Tibial artery (tissue), 4 donors: ENCODE data around the gene SLU7.

Source experiments
- DNase-seq, 2 donors: peaks; one replicate each; pipeline ENCODE4 v3.0.0-alpha.2; 2019
- H3K27ac ChIP-seq, 2 donors: fragments of 200-600 bp; sonication (generic) in 1 of 2; 1 replicate in 1 of 2; 2 replicates in 1 of 2; pipeline ENCODE4 v1.5.1; 2018 to 2019; ENCODE audit warnings: mild to moderate bottlenecking in 1 of 2
- H3K27me3 ChIP-seq, 2 donors: fragments of 200-600 bp; sonication (generic) in 1 of 2; one replicate each; pipeline versions ENCODE4 v1.5.1 to v1.6.0; 2016 to 2019
- H3K36me3 ChIP-seq, 3 donors: fragments of 200-600 bp; sonication (generic) in 2 of 3; one replicate each; pipeline ENCODE4 v1.5.1; 2016 to 2019; ENCODE audit warnings: mild to moderate bottlenecking in 2 of 3
- H3K4me1 ChIP-seq, 4 donors: fragments of 200-600 bp; sonication (generic) in 2 of 4; 1 replicate in 3 of 4; 2 replicates in 1 of 4; pipeline ENCODE4 v1.5.1; 2016 to 2019
- H3K4me3 ChIP-seq, 2 donors: fragments of 200-600 bp; sonication (generic) in 1 of 2; 1 replicate in 1 of 2; 2 replicates in 1 of 2; pipeline ENCODE4 v1.5.1; 2018 to 2019; ENCODE audit warnings: mild to moderate bottlenecking in 2 of 2
- H3K9me3 ChIP-seq, 3 donors: fragments of 200-600 bp; sonication (generic) in 1 of 3; one replicate each; pipeline ENCODE4 v1.5.1; 2016 to 2019
- intact Hi-C: fragments of 100-400 bp; cut with DNase I; formaldehyde crosslinking; loops from one replicate; pipeline ENCODE4 v1.15.0; 2023; ENCODE audit warnings: low total_unique reads
- TF ChIP-seq, protein P1 (sequence below), 2 experiments: fragments of 200-600 bp in 1 of 2; fragments of 450-650 bp in 1 of 2; IDR thresholded peaks; one replicate each; pipeline ENCODE4 v1.5.1; 2017 to 2019; ENCODE audit warnings: antibody characterized with exemption in 2 of 2, mild to moderate bottlenecking in 1 of 2, moderate library complexity in 1 of 2

The SLU7 gene

DNA sequence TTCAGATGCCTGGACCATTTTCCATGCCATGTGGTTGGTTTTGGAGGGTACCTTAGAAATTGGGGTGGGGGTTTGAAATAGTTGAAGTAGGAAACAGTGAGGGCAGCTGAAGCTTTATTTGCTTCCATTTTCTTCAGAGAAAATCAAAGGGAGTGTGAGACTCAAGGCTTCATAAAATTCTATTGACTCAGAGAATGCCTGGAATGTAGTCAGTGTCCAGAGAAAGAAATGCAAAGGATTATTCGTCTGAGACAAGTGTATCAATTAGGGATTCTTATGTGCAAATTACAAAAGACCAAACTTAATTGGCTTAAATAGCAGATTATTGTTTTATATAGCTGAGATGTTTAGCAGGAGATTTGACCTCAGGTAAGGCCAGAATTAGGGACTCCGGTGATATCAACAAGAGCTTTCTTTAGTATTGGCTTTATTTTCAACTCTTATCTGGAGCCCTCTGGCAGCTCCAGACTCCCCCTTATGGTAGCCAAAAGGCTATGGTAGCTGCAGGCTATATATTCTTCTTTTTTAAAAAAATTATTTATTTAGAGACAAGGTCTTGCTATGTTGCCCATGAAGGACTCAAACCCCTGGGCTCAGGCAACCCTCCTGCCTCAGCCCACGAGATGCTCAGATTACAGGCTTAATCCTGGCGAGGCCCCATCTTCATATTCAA lies 41.6 kb upstream of the SLU7 start:
- TF ChIP-seq, protein P1, sequence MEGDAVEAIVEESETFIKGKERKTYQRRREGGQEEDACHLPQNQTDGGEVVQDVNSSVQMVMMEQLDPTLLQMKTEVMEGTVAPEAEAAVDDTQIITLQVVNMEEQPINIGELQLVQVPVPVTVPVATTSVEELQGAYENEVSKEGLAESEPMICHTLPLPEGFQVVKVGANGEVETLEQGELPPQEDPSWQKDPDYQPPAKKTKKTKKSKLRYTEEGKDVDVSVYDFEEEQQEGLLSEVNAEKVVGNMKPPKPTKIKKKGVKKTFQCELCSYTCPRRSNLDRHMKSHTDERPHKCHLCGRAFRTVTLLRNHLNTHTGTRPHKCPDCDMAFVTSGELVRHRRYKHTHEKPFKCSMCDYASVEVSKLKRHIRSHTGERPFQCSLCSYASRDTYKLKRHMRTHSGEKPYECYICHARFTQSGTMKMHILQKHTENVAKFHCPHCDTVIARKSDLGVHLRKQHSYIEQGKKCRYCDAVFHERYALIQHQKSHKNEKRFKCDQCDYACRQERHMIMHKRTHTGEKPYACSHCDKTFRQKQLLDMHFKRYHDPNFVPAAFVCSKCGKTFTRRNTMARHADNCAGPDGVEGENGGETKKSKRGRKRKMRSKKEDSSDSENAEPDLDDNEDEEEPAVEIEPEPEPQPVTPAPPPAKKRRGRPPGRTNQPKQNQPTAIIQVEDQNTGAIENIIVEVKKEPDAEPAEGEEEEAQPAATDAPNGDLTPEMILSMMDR (IDR thresholded peaks at IDR 0.05) = no peak
- Histone ChIP-seq H3K27ac (no peak overlapping the region), H3K9me3 (no peaks in the 10 kb centered on the region), H3K36me3 (no peaks in the 10 kb centered on the region), H3K27me3 (peaks cover 0 to 4% of the 10 kb centered on the region in 2 donors), H3K4me1 (no peaks in the 10 kb centered on the region), H3K4me3 (no peak overlapping the region)
- intact Hi-C loops = no loop called here
- no peak for DNase-seq

DNA sequence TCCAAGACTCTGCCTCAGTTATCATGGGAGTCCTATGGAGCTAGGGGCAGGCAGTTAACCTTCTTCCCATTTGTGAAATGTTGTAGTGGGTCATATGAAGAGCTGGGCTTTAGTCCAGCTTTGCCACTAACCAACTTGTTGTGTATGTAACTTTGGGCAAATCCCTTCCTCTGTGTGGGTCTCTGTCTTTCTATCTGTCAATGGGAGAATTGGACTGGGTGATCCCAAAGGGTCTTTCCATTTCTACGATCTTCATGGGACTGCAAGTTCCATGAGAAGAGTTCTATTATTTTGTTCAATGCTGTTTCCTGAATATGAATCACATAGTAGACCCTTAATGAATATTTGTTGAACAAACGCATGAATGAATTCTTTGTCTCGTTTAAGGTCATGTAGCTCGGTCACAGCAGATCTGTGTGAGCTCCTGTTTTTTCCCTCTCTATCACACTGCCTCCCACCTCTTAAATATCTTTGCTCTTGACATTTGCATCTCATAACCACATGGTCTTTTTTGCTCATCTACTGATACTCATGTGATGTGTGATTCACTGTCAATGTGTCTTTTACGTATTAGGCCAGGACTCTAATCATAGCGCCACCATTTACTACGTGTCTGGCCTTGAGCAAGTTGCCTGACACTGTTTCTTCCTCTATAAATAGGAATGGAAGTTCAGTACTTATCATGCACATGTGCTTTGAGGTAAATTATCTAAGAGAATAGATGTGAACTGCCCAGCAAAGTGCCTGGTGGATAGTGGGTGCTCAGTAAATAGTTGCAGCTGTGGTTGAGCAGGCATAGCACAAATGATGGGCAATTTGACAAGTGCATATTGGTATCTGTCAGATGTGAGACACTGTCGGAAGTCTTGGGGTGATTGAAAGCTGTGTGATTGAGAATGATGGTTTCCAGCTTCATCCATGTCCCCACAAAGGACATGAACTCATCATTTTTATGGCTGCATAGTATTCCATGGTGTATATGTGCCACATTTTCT lies 40.2 kb upstream of the SLU7 start:
- Histone ChIP-seq H3K9me3 (no peaks in the 10 kb centered on the region), H3K27me3 (peaks cover 0 to 4% of the 10 kb centered on the region in 2 donors), H3K27ac (no peak overlapping the region), H3K36me3 (no peaks in the 10 kb centered on the region), H3K4me3 (no peak overlapping the region), H3K4me1 (no peaks in the 10 kb centered on the region)
- intact Hi-C loops = no loop called here
- TF ChIP-seq, protein P1 (IDR thresholded peaks at IDR 0.05) = no peak
- no peak for DNase-seq

DNA sequence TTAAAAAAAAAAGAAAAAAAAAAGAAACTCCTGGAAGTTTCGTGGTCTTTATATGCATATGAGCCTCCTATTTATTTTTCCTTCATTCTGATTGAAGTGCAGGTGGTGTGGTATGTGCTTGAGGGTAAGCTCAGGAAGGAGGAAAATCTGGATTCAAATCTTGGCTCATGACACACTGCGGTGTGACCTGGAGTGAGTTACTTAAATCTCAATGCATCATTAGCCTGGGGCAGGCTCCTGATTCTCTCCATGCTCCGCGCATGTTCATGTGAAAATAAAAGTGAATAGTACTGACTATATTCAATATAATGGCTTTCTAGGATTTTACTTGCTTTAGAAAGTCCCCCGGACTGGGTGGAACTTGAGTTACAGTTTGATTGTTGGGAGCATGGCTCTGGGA lies 38.4 kb upstream of the SLU7 start:
- no peaks in the 10 kb centered on the region for H3K9me3 ChIP-seq
- H3K27ac ChIP-seq = no peak overlapping the region
- H3K4me3 ChIP-seq = no peak overlapping the region
- intact Hi-C loops = no loop called here
- no peaks in the 10 kb centered on the region for H3K36me3 ChIP-seq
- H3K4me1 ChIP-seq = no peaks in the 10 kb centered on the region
- H3K27me3 ChIP-seq = peaks cover 0 to 4% of the 10 kb centered on the region in 2 donors
- no peak for DNase-seq
- TF ChIP-seq, protein P1 (IDR thresholded peaks at IDR 0.05) = no peak

DNA sequence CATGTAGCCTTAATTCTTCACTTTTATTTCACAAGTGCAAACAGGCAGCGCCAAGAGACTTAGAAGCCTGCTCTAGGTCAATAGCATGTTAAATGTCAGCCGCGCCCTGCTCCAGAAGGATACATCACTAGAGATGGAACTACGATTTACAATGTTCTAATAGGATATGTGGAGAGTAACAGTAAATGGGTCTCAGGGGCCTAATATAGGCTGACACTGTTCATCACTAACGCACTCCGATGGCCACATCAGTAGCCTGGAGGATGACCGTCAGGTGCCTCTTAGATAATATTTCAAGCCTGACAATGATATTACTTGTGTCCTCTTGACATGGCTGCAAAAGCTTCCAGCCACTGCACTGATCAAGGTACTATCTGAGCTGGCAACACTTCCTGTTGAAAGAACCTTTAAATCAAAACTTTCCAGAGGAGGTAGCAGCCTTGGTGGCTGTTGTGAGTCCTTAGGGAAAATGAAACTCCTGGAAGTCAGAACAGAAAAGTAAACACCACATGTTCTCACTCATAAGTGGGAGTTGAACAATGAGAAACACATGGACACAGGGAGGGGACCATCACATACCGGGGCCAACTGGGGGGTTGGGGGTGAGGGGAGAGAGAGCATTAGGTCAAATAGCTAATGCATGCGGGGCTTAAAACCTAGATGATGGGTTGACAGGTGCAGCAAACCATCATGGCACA lies 37.7 kb upstream of the SLU7 start:
- no peak for DNase-seq

DNA sequence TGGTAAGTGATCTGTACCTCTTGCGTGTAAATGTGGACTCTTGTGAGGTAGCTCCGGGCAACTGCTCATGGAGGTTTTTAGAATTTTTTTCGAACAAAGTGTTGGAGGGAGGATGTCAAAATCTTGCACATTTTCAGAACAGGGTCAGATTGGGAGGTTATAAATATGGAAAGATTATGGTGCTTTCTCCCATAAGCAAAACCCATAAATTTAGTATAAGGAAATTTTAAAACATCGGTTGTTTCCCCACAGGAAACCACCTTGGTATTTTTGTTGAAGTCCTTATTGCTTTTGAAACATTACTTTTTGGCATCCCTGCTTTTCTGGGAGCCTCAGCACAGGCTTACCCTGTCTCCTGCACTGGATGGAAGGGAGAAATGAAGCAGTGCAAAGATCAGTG lies 36.7 kb upstream of the SLU7 start:
- TF ChIP-seq, protein P1 (IDR thresholded peaks at IDR 0.05) = no peak
- Histone ChIP-seq H3K27me3 (peaks cover 0 to 4% of the 10 kb centered on the region in 2 donors), H3K4me1 (no peaks in the 10 kb centered on the region), H3K4me3 (no peak overlapping the region), H3K9me3 (no peaks in the 10 kb centered on the region), H3K36me3 (no peaks in the 10 kb centered on the region), H3K27ac (no peak overlapping the region)
- intact Hi-C loops = no loop called here
- DNase-seq = no peak

More for the DNA sequence above, 37.7 kb upstream of the SLU7 start:
- Histone ChIP-seq H3K27me3 (peaks cover 0 to 4% of the 10 kb centered on the region in 2 donors), H3K27ac (no peak overlapping the region), H3K9me3 (no peaks in the 10 kb centered on the region), H3K4me3 (no peak overlapping the region), H3K36me3 (no peaks in the 10 kb centered on the region), H3K4me1 (no peaks in the 10 kb centered on the region)
- intact Hi-C loops = no loop called here
- TF ChIP-seq, protein P1 (IDR thresholded peaks at IDR 0.05) = no peak
